Esophagus mucosa (tissue), 1 donor: ENCODE data around the gene ANO7. TPM values are rescaled to one million over a fixed set of nuclear protein-coding genes. Genes with fewer than 3 reads are reported as not detected.

Experiments used
- total RNA-seq: library from RNA; stranded (reverse); gene quantifications from one replicate; pipeline ENCODE4 v1.2.4, GENCODE V29; 2023
- donor health status: DM: yes; HTN: yes; CAD: no.

Gene ANO7
- total RNA-seq, 1 donor from 2014 or later, result 0.12 TPM

Other genes starting within 250 kb of the ANO7 start
- gene SNED1, start 190.1 kb upstream of the ANO7 start, total RNA-seq, result 3.9 TPM
- gene MTERF4, start 86.4 kb upstream of the ANO7 start, total RNA-seq, result 23.7 TPM
- gene PASK, start 39.2 kb upstream of the ANO7 start, total RNA-seq, result 12.2 TPM
- 74.7 TPM for gene PPP1R7, start 38.2 kb upstream of the ANO7 start, total RNA-seq
- 320 TPM for gene HDLBP, start 127.0 kb downstream of the ANO7 start, total RNA-seq
- gene SEPTIN2, start 127.2 kb downstream of the ANO7 start, total RNA-seq, result 177 TPM
- 33.5 TPM for gene FARP2, start 167.6 kb downstream of the ANO7 start, total RNA-seq